OCI-LY7 (cell line): ENCODE measurements around the gene SRGAP2C.
"Not testable (repeated sequence)": the region's sequence is repeated elsewhere in the genome, so short reads cannot be mapped to it uniquely, and the experiment has no call there.

Experiments used
- EZH2phosphoT487 ChIP-seq: fragments of 200-600 bp; sonication (generic); IDR thresholded peaks from 2 replicates; pipeline ENCODE4 v1.6.1; 2018; ENCODE audit warnings: low read depth, borderline replicate concordance, mild to moderate bottlenecking, mixed run types, antibody characterized with exemption, low read length, moderate library complexity, mixed read lengths
- TF ChIP-seq, protein P1 (sequence below): fragments of 200-600 bp; sonication (generic); conservative IDR thresholded peaks from 2 replicates; pipeline ENCODE4 v1.5.1; 2014; ENCODE audit warnings: mild to moderate bottlenecking, antibody characterized with exemption, low read length, moderate library complexity, mixed read lengths

GRCh38 chr1:121361451-121362233 is 176.9 kb downstream of the SRGAP2C start:
- TF ChIP-seq, protein P1, sequence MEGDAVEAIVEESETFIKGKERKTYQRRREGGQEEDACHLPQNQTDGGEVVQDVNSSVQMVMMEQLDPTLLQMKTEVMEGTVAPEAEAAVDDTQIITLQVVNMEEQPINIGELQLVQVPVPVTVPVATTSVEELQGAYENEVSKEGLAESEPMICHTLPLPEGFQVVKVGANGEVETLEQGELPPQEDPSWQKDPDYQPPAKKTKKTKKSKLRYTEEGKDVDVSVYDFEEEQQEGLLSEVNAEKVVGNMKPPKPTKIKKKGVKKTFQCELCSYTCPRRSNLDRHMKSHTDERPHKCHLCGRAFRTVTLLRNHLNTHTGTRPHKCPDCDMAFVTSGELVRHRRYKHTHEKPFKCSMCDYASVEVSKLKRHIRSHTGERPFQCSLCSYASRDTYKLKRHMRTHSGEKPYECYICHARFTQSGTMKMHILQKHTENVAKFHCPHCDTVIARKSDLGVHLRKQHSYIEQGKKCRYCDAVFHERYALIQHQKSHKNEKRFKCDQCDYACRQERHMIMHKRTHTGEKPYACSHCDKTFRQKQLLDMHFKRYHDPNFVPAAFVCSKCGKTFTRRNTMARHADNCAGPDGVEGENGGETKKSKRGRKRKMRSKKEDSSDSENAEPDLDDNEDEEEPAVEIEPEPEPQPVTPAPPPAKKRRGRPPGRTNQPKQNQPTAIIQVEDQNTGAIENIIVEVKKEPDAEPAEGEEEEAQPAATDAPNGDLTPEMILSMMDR: not testable (repeated sequence)
- not testable (repeated sequence) for TF ChIP-seq EZH2phosphoT487
